ENCODE data around the gene PSD2.

The PSD2 gene

GRCh38 chr5:139859013-139859412, 63.4 kb downstream of the PSD2 start:
- no peak for FAIRE-seq

GRCh38 chr5:139861021-139861888, 65.6 kb downstream of the PSD2 start:
- no peak for FAIRE-seq

GRCh38 chr5:139861889-139862207, 66.2 kb downstream of the PSD2 start:
- FAIRE-seq = no peak

GRCh38 chr5:139862313-139862712, 66.7 kb downstream of the PSD2 start:
- no peak for FAIRE-seq

GRCh38 chr5:139862803-139863202, 67.2 kb downstream of the PSD2 start:
- no peak for FAIRE-seq

- FAIRE-seq = no peak
Observed at GRCh38 chr5:139863361-139863760, 67.8 kb downstream of the PSD2 start.

- peak; percentile 55 for FAIRE-seq
Observed at GRCh38 chr5:139863855-139864558, 68.4 kb downstream of the PSD2 start.

GRCh38 chr5:139864716-139865483, 69.3 kb downstream of the PSD2 start:
- no peak for FAIRE-seq

- FAIRE-seq = no peak
Observed at GRCh38 chr5:139867109-139867508, 71.5 kb downstream of the PSD2 start.

GRCh38 chr5:139867581-139867980, 72.0 kb downstream of the PSD2 start:
- no peak for FAIRE-seq

GRCh38 chr5:139869042-139869790, 73.6 kb downstream of the PSD2 start:
- FAIRE-seq = no peak

DNA sequence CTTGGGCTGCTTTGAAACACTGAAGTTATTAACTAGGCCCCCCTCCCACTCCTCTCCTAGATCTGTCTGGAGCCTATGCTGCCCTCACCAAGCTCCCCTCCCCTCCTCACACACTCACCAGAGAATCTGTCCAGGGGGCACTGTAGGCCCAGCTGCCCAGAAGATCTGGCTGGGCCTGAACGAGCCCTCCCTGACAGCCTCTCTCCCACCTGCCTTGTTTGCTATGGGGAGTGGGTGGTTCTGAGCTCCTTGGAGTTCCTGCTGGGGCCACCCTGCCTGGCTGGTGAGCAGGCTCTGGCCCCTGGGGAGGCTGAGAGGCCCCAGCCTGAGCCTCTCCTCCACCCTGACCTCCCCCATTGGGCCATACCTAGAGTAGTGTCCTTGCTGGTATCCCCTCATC, 75.1 kb downstream of the PSD2 start:
- no peak for FAIRE-seq

DNA sequence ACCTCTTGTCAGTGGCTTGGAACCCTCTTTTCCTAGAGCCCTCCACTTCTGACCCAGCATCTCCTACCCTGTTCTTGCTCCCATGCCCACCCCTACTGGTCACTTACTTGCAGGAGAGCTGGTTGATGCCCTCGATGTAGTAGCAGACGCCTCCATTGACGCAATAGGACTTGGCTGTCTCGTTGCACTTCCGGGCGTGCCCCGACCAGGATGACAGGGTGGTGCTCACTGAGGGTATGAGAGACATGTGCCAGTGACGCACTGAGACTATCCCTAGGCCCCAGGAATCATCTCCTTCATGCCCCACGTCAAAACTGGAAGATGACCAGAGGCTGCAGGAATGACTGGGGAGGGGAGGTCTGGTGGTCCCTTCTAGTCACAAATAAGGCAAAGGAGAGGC, 76.0 kb downstream of the PSD2 start:
- FAIRE-seq = no peak

- no peak for FAIRE-seq
Observed at GRCh38 chr5:139872052-139872766, 76.6 kb downstream of the PSD2 start.

DNA sequence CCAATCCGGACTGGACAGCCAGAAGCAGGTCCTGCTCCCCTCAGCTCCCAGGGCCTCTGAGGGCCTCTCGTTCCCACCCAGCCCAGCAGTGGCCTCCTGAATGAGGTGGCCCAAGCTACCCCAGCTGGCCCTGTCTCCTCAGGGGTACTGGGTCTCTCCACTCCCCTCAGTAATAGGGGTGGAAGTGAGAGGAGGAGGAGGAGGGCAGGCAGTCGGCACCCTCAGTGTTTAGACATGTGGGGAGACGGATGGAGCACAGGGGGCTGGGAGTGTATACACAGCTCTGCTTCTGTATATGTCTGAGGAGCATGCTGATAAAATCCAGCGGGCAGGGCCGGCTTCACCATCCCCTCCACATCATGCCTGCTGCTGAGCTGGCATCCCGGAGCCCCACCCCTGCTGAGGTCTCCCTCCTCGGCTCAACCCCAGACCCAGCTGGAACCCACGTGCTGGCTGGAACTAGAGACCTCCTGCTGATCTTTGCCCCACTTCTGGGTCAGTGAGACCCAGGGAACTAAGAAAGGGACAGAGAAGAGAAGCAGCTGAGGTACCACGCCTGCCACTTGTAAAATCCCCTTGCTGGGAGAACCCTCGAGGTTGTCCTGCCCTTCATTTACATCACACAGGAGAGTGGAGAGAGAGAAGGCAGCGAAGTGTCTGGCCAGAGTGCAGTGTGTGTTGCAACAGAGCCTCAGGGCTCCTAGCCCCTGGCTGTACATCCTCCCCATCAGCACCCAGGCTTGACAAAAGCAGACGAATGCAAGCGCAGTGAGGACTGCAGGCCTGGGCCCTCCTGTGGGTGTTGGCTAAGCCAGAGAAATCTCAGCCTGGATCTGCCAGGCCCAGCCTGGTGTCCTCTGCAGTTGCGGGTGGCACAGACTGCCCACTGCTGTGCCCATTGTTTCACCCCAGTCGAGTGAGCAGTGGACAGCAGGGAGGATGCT, 77.5 kb downstream of the PSD2 start:
- no peak for FAIRE-seq

- FAIRE-seq = no peak
Observed at GRCh38 chr5:139875957-139876356, 80.3 kb downstream of the PSD2 start.

DNA sequence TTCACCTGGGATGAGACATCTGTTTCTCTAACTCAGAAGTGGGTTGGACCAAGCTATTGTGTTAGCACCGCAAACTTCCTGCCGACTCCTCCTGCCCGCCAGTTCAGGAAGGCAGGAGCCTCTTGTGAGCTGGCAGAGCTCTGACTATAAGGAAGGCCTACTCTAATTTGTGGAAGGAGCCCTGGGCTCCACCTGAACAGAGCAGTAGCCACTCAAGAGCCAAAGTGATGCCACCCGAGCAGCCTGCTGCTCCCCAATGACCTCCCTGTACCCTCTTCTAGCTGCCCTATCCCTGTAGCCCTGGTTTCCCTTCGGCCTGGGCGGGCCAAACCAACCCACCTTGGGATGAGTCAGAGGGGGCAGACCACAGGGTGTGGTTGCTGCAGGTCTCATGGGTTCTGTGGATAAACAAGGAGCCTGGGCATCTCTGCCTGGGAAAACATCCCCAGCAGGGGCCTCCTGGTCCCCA, 81.6 kb downstream of the PSD2 start:
- no peak for FAIRE-seq

- no peak for FAIRE-seq
Observed at GRCh38 chr5:139878093-139878492, 82.5 kb downstream of the PSD2 start.

DNA sequence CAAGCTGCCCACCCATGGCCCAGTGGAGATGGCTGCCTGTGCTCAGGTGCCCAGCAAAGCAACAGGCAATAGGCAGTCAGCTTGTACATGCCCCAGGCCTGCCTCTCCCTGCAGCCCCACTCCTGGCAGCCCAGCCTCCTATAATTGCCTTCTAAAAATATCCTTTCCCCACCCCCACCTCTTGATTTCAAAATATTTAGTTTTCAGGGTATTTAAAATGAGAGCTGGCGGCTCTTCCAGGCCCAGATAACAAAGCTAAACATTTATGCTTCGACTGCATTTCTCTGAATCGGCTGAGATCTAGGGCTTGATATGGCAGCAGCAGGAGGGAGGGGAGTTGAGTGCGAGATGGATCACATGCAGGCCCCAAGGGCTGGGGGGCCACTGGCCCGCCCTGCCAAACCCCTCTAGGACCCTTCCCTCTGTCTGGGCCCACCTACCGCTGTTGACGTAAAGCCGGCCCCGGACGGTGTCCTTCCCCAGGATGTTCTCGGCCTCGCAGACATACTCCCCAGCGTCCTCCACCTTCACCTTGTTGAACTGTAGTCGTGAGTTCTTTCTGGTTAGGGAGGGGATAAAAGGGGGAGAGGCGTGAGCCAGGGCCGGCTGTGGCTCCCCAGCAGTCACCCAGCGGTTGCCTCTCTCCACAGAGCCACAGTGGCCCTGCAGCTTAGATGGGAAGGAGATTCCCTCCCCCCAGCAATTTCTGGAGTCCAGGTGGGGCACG, 85.0 kb downstream of the PSD2 start:
- FAIRE-seq = no peak

- FAIRE-seq = no peak
Observed at GRCh38 chr5:139881143-139881733, 85.6 kb downstream of the PSD2 start.

All from endometrium (tissue), 2 donors.